Activated naive CD8-positive, alpha-beta T cell treated with anti-CD3 and anti-CD28 coated beads for 36 hours (primary cell): ENCODE measurements around the gene SSBP3. TPM values are rescaled to one million over a fixed set of nuclear protein-coding genes. Genes with fewer than 3 reads are reported as not detected.

Experiments
- DNase-seq: peaks from one replicate; pipeline ENCODE4 v3.0.0; 2021
- H3K27ac Mint-ChIP-seq: one replicate; pipeline ENCODE4 v1.8.0; 2022; ENCODE audit warnings: mild to moderate bottlenecking, moderate library complexity, mixed read lengths
- H3K27me3 Mint-ChIP-seq: one replicate; pipeline ENCODE4 v1.8.0; 2022; ENCODE audit warnings: mild to moderate bottlenecking, mixed read lengths
- H3K36me3 Mint-ChIP-seq: one replicate; pipeline ENCODE4 v1.8.0; 2021; ENCODE audit warnings: mild to moderate bottlenecking, mixed read lengths
- H3K4me1 Mint-ChIP-seq: one replicate; pipeline ENCODE4 v1.8.0; 2021; ENCODE audit warnings: mixed read lengths
- H3K4me3 Mint-ChIP-seq: one replicate; pipeline ENCODE4 v1.8.0; 2022; ENCODE audit warnings: mild to moderate bottlenecking, moderate library complexity, mixed read lengths
- H3K9me3 Mint-ChIP-seq: one replicate; pipeline ENCODE4 v1.8.0; 2022; ENCODE audit warnings: mixed read lengths
- total RNA-seq, 2 experiments: library from RNA; stranded (reverse); gene quantifications; one replicate each; pipeline ENCODE4 v1.2.3, GENCODE V29; 2021

Gene SSBP3
- total RNA-seq, 2 experiments from 2014 or later, result 62.8 to 65.4 TPM

DNA sequence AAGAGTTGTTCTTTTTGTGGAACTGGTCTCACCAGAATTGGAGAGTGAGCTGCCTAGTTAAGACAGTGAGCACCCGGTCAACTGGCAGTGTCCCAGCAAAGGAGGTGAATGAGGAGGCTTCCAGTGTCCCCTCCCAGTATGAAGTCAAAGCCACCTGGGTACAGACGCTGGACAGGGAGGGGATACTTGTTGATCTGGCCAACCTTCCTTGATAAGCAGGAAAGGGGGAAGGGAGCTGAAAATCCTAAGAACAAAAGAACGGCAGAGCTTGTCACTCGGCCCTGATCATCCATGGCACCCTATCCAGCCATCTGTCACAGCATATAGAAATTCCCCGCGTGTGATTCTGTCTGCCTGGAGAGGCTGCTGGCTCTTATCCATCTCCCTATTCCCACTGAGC, 91.5 kb downstream of the SSBP3 start:
- Mint-ChIP-seq H3K4me1 (peaks cover 57% of the 10 kb centered on the region), H3K4me3 (no peak overlapping the region), H3K36me3 (peaks cover 9% of the 10 kb centered on the region), H3K9me3 (no peaks in the 10 kb centered on the region), H3K27ac (no peak overlapping the region), H3K27me3 (no peaks in the 10 kb centered on the region)
- DNase-seq, result no peak

DNA sequence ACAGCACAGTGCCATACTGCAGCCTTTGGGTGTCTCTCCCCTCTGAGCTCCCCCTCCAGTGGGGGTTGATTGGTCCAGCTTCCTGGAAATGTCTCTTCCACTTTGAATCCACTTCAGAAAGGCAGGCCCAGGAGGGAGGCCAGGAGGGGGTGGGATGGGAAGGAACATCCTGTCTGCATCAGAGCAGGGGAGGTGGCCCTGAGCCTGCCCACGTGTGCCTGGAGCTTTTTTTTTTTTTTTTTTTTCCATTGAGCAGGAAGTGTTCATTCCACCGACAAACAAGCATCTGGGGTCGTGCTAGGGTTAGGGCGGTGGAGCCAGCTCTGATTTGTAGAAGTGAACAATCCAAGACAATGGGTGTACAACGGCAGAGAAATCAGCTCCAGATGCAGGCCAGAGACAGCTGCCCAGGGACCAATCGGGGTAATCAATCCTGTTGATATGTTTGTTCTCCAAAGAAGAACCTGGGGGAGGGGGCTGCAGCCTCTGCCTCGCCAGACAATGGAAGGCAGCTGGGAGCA, 93.3 kb downstream of the SSBP3 start:
- peak overlapping the region; percentile 78 for H3K27ac Mint-ChIP-seq
- H3K9me3 Mint-ChIP-seq, result no peaks in the 10 kb centered on the region
- peaks cover 11% of the 10 kb centered on the region for H3K36me3 Mint-ChIP-seq
- H3K4me1 Mint-ChIP-seq, result peaks cover 60% of the 10 kb centered on the region
- DNase-seq, result no peak
- H3K27me3 Mint-ChIP-seq, result no peaks in the 10 kb centered on the region
- peak overlapping the region; percentile 10 for H3K4me3 Mint-ChIP-seq

- DNase-seq, result no peak
- Mint-ChIP-seq H3K4me1 (peaks cover 53% of the 10 kb centered on the region), H3K36me3 (peaks cover 12% of the 10 kb centered on the region), H3K27ac (peak overlapping the region; percentile 22), H3K9me3 (no peaks in the 10 kb centered on the region), H3K4me3 (no peak overlapping the region), H3K27me3 (no peaks in the 10 kb centered on the region)
Observed at GRCh38 chr1:54311506-54311905, 94.7 kb downstream of the SSBP3 start.

GRCh38 chr1:54310439-54311328, 95.5 kb downstream of the SSBP3 start:
- H3K4me1 Mint-ChIP-seq, result peaks cover 53% of the 10 kb centered on the region
- H3K36me3 Mint-ChIP-seq, result peaks cover 12% of the 10 kb centered on the region
- H3K9me3 Mint-ChIP-seq, result no peaks in the 10 kb centered on the region
- DNase-seq, result peak; percentile 49
- no peaks in the 10 kb centered on the region for H3K27me3 Mint-ChIP-seq
- H3K4me3 Mint-ChIP-seq, result peak overlapping the region; percentile 18
- H3K27ac Mint-ChIP-seq, result peak overlapping the region; percentile 81

DNA sequence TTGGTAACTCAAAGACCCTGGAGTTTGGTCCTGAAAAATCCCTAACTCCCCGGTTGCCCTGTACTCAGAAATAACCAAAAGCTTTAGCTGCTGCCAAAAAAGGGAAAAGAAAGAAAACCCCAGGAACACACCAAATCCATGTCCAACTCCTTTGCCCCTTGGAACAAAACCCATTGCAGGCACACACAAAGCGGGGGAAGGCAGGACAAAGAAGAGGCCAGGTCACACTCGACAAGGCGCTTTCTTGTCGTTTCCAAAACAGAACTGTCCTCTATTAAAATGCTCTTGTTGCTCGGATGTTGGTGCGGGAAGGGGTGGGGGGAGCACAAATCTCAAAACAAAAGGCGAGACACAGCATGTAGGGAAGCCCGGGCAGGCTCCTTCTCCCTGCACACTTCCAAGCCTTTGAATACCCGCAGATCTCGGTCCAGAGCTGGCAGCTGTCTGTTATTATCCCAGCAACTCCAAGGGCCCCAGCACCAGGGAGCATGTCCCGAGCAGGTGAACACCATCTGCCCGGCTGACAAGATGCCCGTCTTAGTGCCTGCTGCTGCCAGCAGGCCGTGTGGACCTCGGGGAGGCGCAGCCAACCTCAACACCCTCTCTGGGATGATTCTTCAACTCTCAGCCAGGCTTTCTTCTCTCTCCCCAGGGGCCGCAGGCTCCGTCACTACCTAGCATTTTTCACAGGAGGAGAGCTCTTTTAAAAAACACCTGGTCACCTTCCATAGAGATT, 96.4 kb downstream of the SSBP3 start:
- Mint-ChIP-seq H3K9me3 (no peaks in the 10 kb centered on the region), H3K36me3 (peaks cover 12% of the 10 kb centered on the region), H3K27ac (peak overlapping the region; percentile 75), H3K4me1 (peaks cover 53% of the 10 kb centered on the region), H3K27me3 (no peaks in the 10 kb centered on the region), H3K4me3 (peak overlapping the region; percentile 18)
- no peak for DNase-seq

DNA sequence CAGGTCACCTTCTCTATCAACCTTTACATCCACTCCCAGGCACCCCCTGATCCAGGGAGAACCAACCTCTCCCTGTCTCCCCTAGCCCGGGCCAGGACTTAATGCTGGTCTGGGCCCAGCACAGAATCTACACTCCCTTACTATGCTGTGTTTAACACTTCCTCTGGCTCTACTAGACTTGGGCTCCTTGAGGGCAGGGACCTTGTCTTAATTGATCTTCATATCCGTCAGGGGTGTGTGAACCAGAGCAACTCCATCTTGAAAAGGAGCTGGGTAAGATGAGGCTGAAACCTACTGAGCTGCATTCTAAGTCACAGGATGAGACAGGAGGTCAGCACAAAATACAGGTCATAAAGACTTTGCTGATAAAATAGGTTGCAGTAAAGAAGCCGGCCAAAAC, 98.9 kb downstream of the SSBP3 start:
- peaks cover 61% of the 10 kb centered on the region for H3K4me1 Mint-ChIP-seq
- H3K9me3 Mint-ChIP-seq, result no peaks in the 10 kb centered on the region
- DNase-seq, result no peak
- no peak overlapping the region for H3K4me3 Mint-ChIP-seq
- no peaks in the 10 kb centered on the region for H3K27me3 Mint-ChIP-seq
- no peak overlapping the region for H3K27ac Mint-ChIP-seq
- H3K36me3 Mint-ChIP-seq, result peaks cover 8% of the 10 kb centered on the region

- Mint-ChIP-seq H3K4me1 (peaks cover 61% of the 10 kb centered on the region), H3K27me3 (no peaks in the 10 kb centered on the region), H3K9me3 (no peaks in the 10 kb centered on the region), H3K27ac (no peak overlapping the region), H3K4me3 (no peak overlapping the region), H3K36me3 (peaks cover 7% of the 10 kb centered on the region)
- no peak for DNase-seq
Observed at GRCh38 chr1:54305906-54306514, 100.2 kb downstream of the SSBP3 start.

GRCh38 chr1:54304518-54304917, 101.7 kb downstream of the SSBP3 start:
- DNase-seq, result no peak
- H3K4me3 Mint-ChIP-seq, result no peak overlapping the region
- H3K9me3 Mint-ChIP-seq, result no peaks in the 10 kb centered on the region
- peaks cover 53% of the 10 kb centered on the region for H3K4me1 Mint-ChIP-seq
- H3K27me3 Mint-ChIP-seq, result no peaks in the 10 kb centered on the region
- H3K36me3 Mint-ChIP-seq, result peaks cover 7% of the 10 kb centered on the region
- no peak overlapping the region for H3K27ac Mint-ChIP-seq

DNA sequence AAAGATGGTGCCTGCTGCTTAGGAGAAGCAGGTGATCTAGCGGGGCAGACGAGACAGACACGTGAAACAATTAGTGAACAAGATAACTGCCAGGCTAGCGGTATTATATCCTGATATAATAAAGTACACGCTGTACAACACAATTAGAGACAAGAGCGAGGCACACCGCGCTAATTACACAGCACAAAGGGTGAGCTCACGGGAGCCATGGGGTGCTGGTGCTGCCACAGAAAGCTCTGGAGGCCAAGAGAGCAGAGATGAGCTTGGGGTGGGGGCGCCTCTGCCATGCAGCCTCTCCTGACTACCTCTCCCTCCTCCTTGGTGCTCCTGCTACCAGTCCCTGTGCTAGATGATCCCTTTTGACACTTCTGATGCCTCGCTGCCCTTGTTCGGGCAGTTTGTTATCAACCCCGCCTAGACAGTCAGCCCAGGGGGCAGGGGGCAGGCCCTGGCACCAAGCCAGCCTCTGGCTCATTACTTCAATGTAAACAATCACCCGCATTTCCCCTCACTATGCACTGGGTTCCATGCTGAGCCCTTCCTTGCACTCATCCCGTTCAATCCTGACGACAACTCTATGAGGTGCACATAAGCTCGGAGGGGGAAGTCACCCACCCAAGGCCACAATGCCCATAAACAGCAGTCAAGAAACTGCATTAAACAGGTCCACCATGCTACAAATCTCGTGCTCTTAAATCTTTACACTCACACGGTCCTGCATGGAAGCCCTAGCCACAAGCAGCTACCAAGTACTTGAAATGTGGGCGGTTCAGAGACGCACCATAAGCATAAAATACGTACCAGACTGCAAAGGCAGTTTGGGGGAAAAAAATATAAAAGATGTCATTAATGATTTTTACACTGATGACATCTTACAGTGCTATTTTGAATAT, 103.0 kb downstream of the SSBP3 start:
- peak overlapping the region; percentile 68 for H3K27ac Mint-ChIP-seq
- DNase-seq, result no peak
- H3K4me1 Mint-ChIP-seq, result peaks cover 58% of the 10 kb centered on the region
- H3K27me3 Mint-ChIP-seq, result no peaks in the 10 kb centered on the region
- no peaks in the 10 kb centered on the region for H3K9me3 Mint-ChIP-seq
- peaks cover 5% of the 10 kb centered on the region for H3K36me3 Mint-ChIP-seq
- peak overlapping the region; percentile 14 for H3K4me3 Mint-ChIP-seq

DNA sequence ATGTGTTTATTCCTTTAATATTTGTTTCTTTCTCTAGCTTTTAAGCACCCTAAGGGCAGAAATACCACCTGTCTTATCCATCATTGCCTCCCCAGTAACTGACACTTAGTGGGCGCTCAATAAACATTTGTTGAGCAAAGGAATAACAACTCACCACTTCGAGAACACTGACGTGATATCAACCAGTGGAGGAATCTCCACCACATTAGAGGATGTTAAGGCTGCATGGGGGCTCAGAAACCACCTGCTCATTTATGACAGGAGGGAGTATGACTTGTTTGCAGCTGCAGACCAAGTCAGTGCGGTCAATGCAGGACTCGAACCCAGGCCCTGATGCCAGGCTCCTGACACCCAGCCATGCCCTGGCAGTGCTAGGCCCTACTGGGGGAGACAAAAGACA, 103.6 kb downstream of the SSBP3 start:
- Mint-ChIP-seq H3K27ac (peak overlapping the region; percentile 68), H3K27me3 (no peaks in the 10 kb centered on the region), H3K4me1 (peaks cover 63% of the 10 kb centered on the region), H3K9me3 (no peaks in the 10 kb centered on the region), H3K36me3 (peaks cover 5% of the 10 kb centered on the region), H3K4me3 (peak overlapping the region; percentile 14)
- DNase-seq, result no peak

- H3K4me3 Mint-ChIP-seq, result peak overlapping the region; percentile 22
- no peaks in the 10 kb centered on the region for H3K36me3 Mint-ChIP-seq
- no peaks in the 10 kb centered on the region for H3K9me3 Mint-ChIP-seq
- H3K27ac Mint-ChIP-seq, result no peak overlapping the region
- H3K27me3 Mint-ChIP-seq, result no peaks in the 10 kb centered on the region
- no peak for DNase-seq
- H3K4me1 Mint-ChIP-seq, result peaks cover 65% of the 10 kb centered on the region
Observed at GRCh38 chr1:54301497-54301896, 104.7 kb downstream of the SSBP3 start.

GRCh38 chr1:54300401-54300800, 105.8 kb downstream of the SSBP3 start:
- Mint-ChIP-seq H3K4me3 (no peak overlapping the region), H3K4me1 (peaks cover 71% of the 10 kb centered on the region), H3K27me3 (no peaks in the 10 kb centered on the region), H3K36me3 (no peaks in the 10 kb centered on the region), H3K9me3 (no peaks in the 10 kb centered on the region), H3K27ac (no peak overlapping the region)
- DNase-seq, result no peak

GRCh38 chr1:54299037-54299436, 107.2 kb downstream of the SSBP3 start:
- Mint-ChIP-seq H3K9me3 (no peaks in the 10 kb centered on the region), H3K4me3 (no peak overlapping the region), H3K27ac (no peak overlapping the region), H3K27me3 (no peaks in the 10 kb centered on the region), H3K36me3 (peaks cover 2% of the 10 kb centered on the region), H3K4me1 (peaks cover 73% of the 10 kb centered on the region)
- DNase-seq, result no peak

- Mint-ChIP-seq H3K36me3 (peaks cover 2% of the 10 kb centered on the region), H3K4me1 (peaks cover 68% of the 10 kb centered on the region), H3K9me3 (no peaks in the 10 kb centered on the region), H3K27ac (peak overlapping the region; percentile 61), H3K4me3 (peak overlapping the region; percentile 30), H3K27me3 (no peaks in the 10 kb centered on the region)
- no peak for DNase-seq
Observed at GRCh38 chr1:54298284-54299033, 107.7 kb downstream of the SSBP3 start.
